GM12878 (cell line): ENCODE measurements around the gene SCUBE2. TPM values are rescaled to one million over a fixed set of nuclear protein-coding genes. Genes with fewer than 3 reads are reported as not detected.

Experiments
- ATAC-seq: fragments of 200-7000 bp; cut with Tn5 transposase; 3 replicates; pipeline ENCODE4 v1.9.1; 2020; ENCODE audit warnings: mild to moderate bottlenecking, moderate library complexity
- BruUV-seq: library from RNA; stranded (reverse); fragments of 400-500 nt; replicated peaks from 2 replicates; lab custom pipeline; 2021; lab: Mats Ljungman, UMichigan
- CTCF ChIA-PET: fragments of 300-600 bp; sonication (Branson Sonifier 250); formaldehyde crosslinking; extraction: SDS; loops from one replicate; lab custom pipeline; 2021; ENCODE audit warnings: inconsistent platforms; lab: Yijun Ruan, JAX
- POLR2A ChIA-PET: fragments of 350-600 bp; formaldehyde crosslinking; extraction: SDS; loops from one replicate; lab custom pipeline; 2021; ENCODE audit warnings: inconsistent platforms; lab: Charles Lee
- RAD21 ChIA-PET: fragments of 300-600 bp; sonication (Branson Sonifier 250); formaldehyde crosslinking; loops from one replicate; lab custom pipeline; 2023; ENCODE audit warnings: antibody characterized with exemption; ENCODE audit not compliant: unreplicated experiment; lab: Charles Lee
- SMC1A ChIA-PET: fragments of 300-600 bp; sonication (Branson Sonifier 250); formaldehyde crosslinking; loops from one replicate; lab custom pipeline; 2023; ENCODE audit not compliant: unreplicated experiment, uncharacterized antibody; lab: Charles Lee
- DNase-seq: peaks from one replicate; pipeline ENCODE4 v3.0.0-alpha.2; 2011; ENCODE audit warnings: low read depth, low spot score
- FAIRE-seq: peaks from 3 replicates; lab custom pipeline; 2011; peaks lifted over from hg19 to GRCh38; lab: Jason Lieb, UNC
- H2AFZ ChIP-seq: 2 replicates; pipeline ENCODE4 v1.6.0; 2011; ENCODE audit warnings: low read depth, low read length, control low read depth; ENCODE audit not compliant: control insufficient read depth
- H3K27ac ChIP-seq: 2 replicates; pipeline ENCODE4 v1.5.1; 2011; ENCODE audit warnings: control low read depth; ENCODE audit not compliant: control insufficient read depth, insufficient read depth
- H3K27me3 ChIP-seq, 2 experiments: replicated peaks in 1 of 2; 2 replicates each; pipeline versions ENCODE4 v1.6.0 to v1.6.1; 2011; ENCODE audit warnings: low read length in 1 of 2; ENCODE audit not compliant: control insufficient read depth in 2 of 2, insufficient read depth in 2 of 2
- H3K36me3 ChIP-seq, 2 experiments: 2 replicates each; pipeline ENCODE4 v1.5.1; 2011; ENCODE audit warnings: low read length in 1 of 2; ENCODE audit not compliant: control insufficient read depth in 2 of 2, insufficient read depth in 2 of 2
- H3K4me1 ChIP-seq: 2 replicates; pipeline ENCODE4 v1.6.1; 2011; ENCODE audit warnings: mild to moderate bottlenecking, low read length, moderate library complexity, mixed read lengths; ENCODE audit not compliant: control insufficient read depth, insufficient read depth
- H3K4me2 ChIP-seq: 2 replicates; pipeline ENCODE4 v1.6.0; 2011; ENCODE audit warnings: control low read depth; ENCODE audit not compliant: control insufficient read depth, insufficient read depth
- H3K4me3 ChIP-seq: fragments of 200-600 bp; sonication (generic); 2 replicates; pipeline ENCODE4 v1.5.1; 2016
- H3K79me2 ChIP-seq: 2 replicates; pipeline ENCODE4 v1.6.0; 2011; ENCODE audit warnings: low read length; ENCODE audit not compliant: control insufficient read depth, insufficient read depth
- H3K9ac ChIP-seq: 2 replicates; pipeline ENCODE4 v1.8.0; 2011; ENCODE audit warnings: low read length, control low read depth, mixed read lengths; ENCODE audit not compliant: control insufficient read depth, insufficient read depth
- H3K9me3 ChIP-seq: replicated peaks from 3 replicates; pipeline ENCODE4 v1.5.1; 2011; ENCODE audit warnings: mild to moderate bottlenecking, low read length; ENCODE audit not compliant: control insufficient read depth, insufficient read depth
- H4K20me1 ChIP-seq: 2 replicates; pipeline ENCODE4 v1.6.0; 2011; ENCODE audit not compliant: control insufficient read depth, insufficient read depth
- CHD4 ChIP-seq: fragments of 200-600 bp; sonication (generic); IDR thresholded peaks from 2 replicates; pipeline ENCODE4 v1.6.1; 2016; ENCODE audit warnings: mild to moderate bottlenecking
- EED ChIP-seq: sonication (generic); IDR thresholded peaks from 2 replicates; pipeline ENCODE4 v1.6.1; 2016; ENCODE audit warnings: antibody characterized with exemption, low read depth
- IKZF1 ChIP-seq: fragments of 450-650 bp; conservative IDR thresholded peaks from 2 replicates; pipeline ENCODE4 v1.6.1; 2017; ENCODE audit warnings: antibody characterized with exemption, mild to moderate bottlenecking
- IRF4 ChIP-seq: IDR thresholded peaks from 2 replicates; pipeline ENCODE4 v1.6.1; 2011; ENCODE audit warnings: low read depth, low read length
- MTA2 ChIP-seq: fragments of 450-650 bp; IDR thresholded peaks from 2 replicates; pipeline ENCODE4 v1.6.1; 2016; ENCODE audit warnings: low read depth, mild to moderate bottlenecking, moderate library complexity
- NR2F1 ChIP-seq: fragments of 450-650 bp; conservative IDR thresholded peaks from 2 replicates; pipeline ENCODE4 v1.6.1; 2017; ENCODE audit warnings: mild to moderate bottlenecking
- RB1 ChIP-seq: fragments of 450-650 bp; formaldehyde crosslinking; IDR thresholded peaks from 2 replicates; pipeline ENCODE4 v1.6.1; 2017; ENCODE audit warnings: mild to moderate bottlenecking, borderline replicate concordance
- RELB ChIP-seq: fragments of 450-650 bp; IDR thresholded peaks from 2 replicates; pipeline ENCODE4 v1.6.1; 2017; ENCODE audit warnings: low read depth, mild to moderate bottlenecking, moderate library complexity
- RFX5 ChIP-seq: IDR thresholded peaks from 2 replicates; pipeline ENCODE4 v1.6.1; 2011; ENCODE audit warnings: low read depth, low read length, improper control_type of control experiment
- SMAD5 ChIP-seq: IDR thresholded peaks from 2 replicates; pipeline ENCODE4 v1.6.1; 2016; ENCODE audit warnings: antibody characterized with exemption, low read depth
- SPI1 ChIP-seq: IDR thresholded peaks from 2 replicates; pipeline ENCODE4 v1.6.1; 2011; ENCODE audit warnings: low read depth, mild to moderate bottlenecking, low read length, moderate library complexity, borderline replicate concordance; ENCODE audit not compliant: insufficient read depth
- STAT1 ChIP-seq: fragments of 450-650 bp; conservative IDR thresholded peaks from 2 replicates; pipeline ENCODE4 v1.6.1; 2014; ENCODE audit warnings: antibody characterized with exemption, mild to moderate bottlenecking
- TCF7 ChIP-seq: IDR thresholded peaks from 2 replicates; pipeline ENCODE4 v1.6.1; 2014; ENCODE audit warnings: antibody characterized with exemption, borderline replicate concordance
- WRNIP1 ChIP-seq: IDR thresholded peaks from 2 replicates; pipeline ENCODE4 v1.6.1; 2011; ENCODE audit warnings: low read depth, low read length, improper control_type of control experiment, borderline replicate concordance
- ZBTB33 ChIP-seq: fragments of 450-650 bp; IDR thresholded peaks from 2 replicates; pipeline ENCODE4 v1.6.1; 2017; ENCODE audit warnings: mild to moderate bottlenecking
- ZZZ3 ChIP-seq: IDR thresholded peaks from 2 replicates; pipeline ENCODE4 v1.6.1; 2011; ENCODE audit warnings: low read depth; ENCODE audit not compliant: control insufficient read depth, insufficient read length
- WGBS: methylation state at CpG from one replicate; pipeline ENCODE4 v1.1.6; 2016; ENCODE audit warnings: low lambda C conversion rate; ENCODE audit not compliant: insufficient replicate concordance, insufficient coverage; ENCODE audit errors: missing lambda C conversion rate; 5-methylcytosine and 5-hydroxymethylcytosine counted together
- in situ Hi-C: fragments of 300-500 bp; cut with MboI; formaldehyde crosslinking; loops from 9 replicates; pipeline ENCODE4 v1.14.3; 2018; ENCODE audit warnings: mixed read lengths
- intact Hi-C: fragments of 100-400 bp; cut with micrococcal nuclease; formaldehyde crosslinking; loops from one replicate; pipeline ENCODE4 v1.14.2; 2022; ENCODE audit not compliant: unreplicated experiment
- polyA plus RNA-seq, 11 experiments: library from polyadenylated mRNA; depleted of rRNA in 4 of 11; unstranded in 6 of 11; stranded (reverse) in 5 of 11; fragments of >200 nt; fragmentation: Nextera tagmentation in 4 of 11; fragmentation: Illumina TruSeq in 1 of 11; extraction: Ambion mirVana in 4 of 11; extraction: Trizol in 1 of 11; gene quantifications; 1 replicate in 1 of 11; 2 replicates in 10 of 11; pipeline versions ENCODE4 v1.2.1 to v1.2.3, GENCODE V29; 2011 to 2016; ENCODE audit warnings: inconsistent platforms in 2 of 11, missing spikeins in 2 of 11, low read depth in 1 of 11
- total RNA-seq, 4 experiments: library from RNA; depleted of rRNA in 3 of 4; stranded (reverse); fragments of >200 nt in 3 of 4; fragmentation: Illumina TruSeq in 1 of 4; extraction: Trizol in 1 of 4; gene quantifications; 2 replicates each; pipeline versions ENCODE4 v1.2.1 to v1.2.3, GENCODE V29; 2013 to 2021
- TF ChIP-seq, protein P1 (sequence below): IDR thresholded peaks from 2 replicates; pipeline ENCODE4 v1.6.1; 2011; ENCODE audit warnings: borderline replicate concordance, low read depth, mild to moderate bottlenecking, moderate library complexity, low read length; ENCODE audit not compliant: insufficient read depth, poor library complexity, severe bottlenecking

The SCUBE2 gene
- total and polyA plus RNA-seq, 10 of the 15 experiments (the other 5 are each of a cell fraction or from before 2014, with no cell fraction given) = 0.12 to 0.56 (median 0.31) TPM; not detected in 2

- TF ChIP-seq, protein P1, sequence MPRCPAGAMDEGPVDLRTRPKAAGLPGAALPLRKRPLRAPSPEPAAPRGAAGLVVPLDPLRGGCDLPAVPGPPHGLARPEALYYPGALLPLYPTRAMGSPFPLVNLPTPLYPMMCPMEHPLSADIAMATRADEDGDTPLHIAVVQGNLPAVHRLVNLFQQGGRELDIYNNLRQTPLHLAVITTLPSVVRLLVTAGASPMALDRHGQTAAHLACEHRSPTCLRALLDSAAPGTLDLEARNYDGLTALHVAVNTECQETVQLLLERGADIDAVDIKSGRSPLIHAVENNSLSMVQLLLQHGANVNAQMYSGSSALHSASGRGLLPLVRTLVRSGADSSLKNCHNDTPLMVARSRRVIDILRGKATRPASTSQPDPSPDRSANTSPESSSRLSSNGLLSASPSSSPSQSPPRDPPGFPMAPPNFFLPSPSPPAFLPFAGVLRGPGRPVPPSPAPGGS = no peak
- no peak for TF ChIP-seq WRNIP1
- TF ChIP-seq SMAD5 = no peak
Observed at GRCh38 chr11:9074338-9075029, 16.9 kb downstream of the SCUBE2 start (continued).

GRCh38 chr11:9073466-9074225 lies 17.8 kb downstream of the SCUBE2 start:
- 55% methylated on average over 6 of the region's 6 CpGs for WGBS
- intact Hi-C loops (no loop called here), in situ Hi-C loops (no loop called here)
- Histone ChIP-seq H3K9me3 (no peaks in the 10 kb centered on the region), H3K27ac (no peak overlapping the region), H3K4me1 (peaks cover 3% of the 10 kb centered on the region), H3K79me2 (no peaks in the 10 kb centered on the region), H3K4me2 (no peak overlapping the region), H3K4me3 (no peak overlapping the region), H3K36me3 (no peaks in the 10 kb centered on the region), H3K9ac (no peak overlapping the region), H3K27me3 (no peaks in the 10 kb centered on the region; a peak in 1 of 4 replicates), H2AFZ (no peak overlapping the region), H4K20me1 (no peaks in the 10 kb centered on the region)
- no peak for FAIRE-seq
- RAD21 ChIA-PET = interaction anchor here (1.1 to 1.3 kb wide), 2 partner anchors 14 to 64 kb away, joined by 3 to 5 read pairs; no protein-coding TSS in a partner anchor
- BruUV-seq = no TSS peak
- POLR2A ChIA-PET = interaction anchor here (1.0 kb wide), 1 partner anchor 12 kb away, joined by 3 read pairs; no protein-coding TSS in a partner anchor
- no peak for ATAC-seq
- SMC1A ChIA-PET = interaction anchor here (1.2 to 1.4 kb wide), 3 partner anchors 13 to 16 kb away, joined by 3 read pairs; no protein-coding TSS in a partner anchor
- DNase-seq = no peak
- CTCF ChIA-PET = interaction anchor here (0.6 to 0.7 kb wide), 2 partner anchors 161 to 1697 kb away, joined by 3 to 5 read pairs; no protein-coding TSS in a partner anchor
- no peak for TF ChIP-seq ZZZ3
- TF ChIP-seq ZBTB33 = no peak
- no peak for TF ChIP-seq SMAD5
- no peak for TF ChIP-seq IKZF1
- no peak for TF ChIP-seq IRF4
- TF ChIP-seq SPI1 = no peak
- no peak for TF ChIP-seq MTA2
- no peak for TF ChIP-seq NR2F1
- TF ChIP-seq STAT1 = no peak
- no peak for TF ChIP-seq RB1
- no peak for TF ChIP-seq EED
- TF ChIP-seq RELB = no peak
- no peak for TF ChIP-seq TCF7
- no peak for TF ChIP-seq CHD4
- TF ChIP-seq RFX5 = no peak
